ENCODE results near the gene S100A6.
A peak's percentile ranks its signal among the peaks of the same experiment; 100 is the strongest.
"Not testable (repeated sequence)": the region's sequence is repeated elsewhere in the genome, so short reads cannot be mapped to it uniquely, and the experiment has no call there.

Gene S100A6

GRCh38 chr1:153565529-153566374 lies 30.0 kb upstream of the S100A6 start, which contains the start of gene S100A2:
TSS of gene S100A2 (minus strand) at chr1:153565844. CDS start at chr1:153563877, 1,967 bp downstream.
- peak within 1 kb of the TSS in 1 of 2 experiments; percentile 46 for H3K23ac ChIP-seq (ENCODE audit: low read length in 2 of 2)
- H3K9me3 ChIP-seq (ENCODE audit: control insufficient read depth, low read length): no peaks in the 10 kb centered on the region
- H2BK15ac ChIP-seq (ENCODE audit: low read depth, poor library complexity, severe bottlenecking): peak within 1 kb of the TSS; percentile 92
- H2BK12ac ChIP-seq (ENCODE audit: low read length in 2 of 2): peak within 1 kb of the TSS; percentile 100
- H3K4ac ChIP-seq (ENCODE audit: low read depth in 1 of 2, low read length in 2 of 2): peak within 1 kb of the TSS; percentile 96 to 100
- no peaks in the 10 kb centered on the region for H3K27me3 ChIP-seq (ENCODE audit: control insufficient read depth in 1 of 2, insufficient read depth in 1 of 2, low read length in 2 of 2)
- H2BK120ac ChIP-seq (ENCODE audit: low read depth, low read length): peak within 1 kb of the TSS; percentile 99
- peak within 1 kb of the TSS; percentile 91 to 99 for H3K18ac ChIP-seq (ENCODE audit: low read depth in 1 of 2, low read length in 2 of 2)
- H4K8ac ChIP-seq (ENCODE audit: low read length): peak within 1 kb of the TSS; percentile 100
- H3K4me3 ChIP-seq (ENCODE audit: insufficient read depth in 1 of 2, low read depth in 1 of 2, low read length in 2 of 2): peak within 1 kb of the TSS in 1 of 2 experiments; percentile 58
- no peak within 1 kb of the TSS for H2AFZ ChIP-seq (ENCODE audit: low read depth, low read length)
- H3K36me3 ChIP-seq (ENCODE audit: control insufficient read depth in 1 of 2, insufficient read depth in 2 of 2, low read depth in 1 of 2, low read length in 2 of 2): peaks cover 0 to 3% of the 10 kb centered on the region in 2 experiments
- peak within 1 kb of the TSS in 1 of 2 experiments; percentile 89 for H3K14ac ChIP-seq (ENCODE audit: low read length in 2 of 2)
- peak within 1 kb of the TSS; percentile 100 for H4K91ac ChIP-seq (ENCODE audit: low read length)
- H2BK5ac ChIP-seq (ENCODE audit: low read depth, low read length, poor library complexity, severe bottlenecking): peak within 1 kb of the TSS; percentile 99
- peaks cover 11% of the 10 kb centered on the region for H3K79me1 ChIP-seq (replicated peaks; ENCODE audit: low read length, poor library complexity, severe bottlenecking)
- H3K27ac ChIP-seq (ENCODE audit: low read length, poor library complexity, severe bottlenecking): peak within 1 kb of the TSS; percentile 98
- peak within 1 kb of the TSS; percentile 89 for H3K9ac ChIP-seq (ENCODE audit: low read length)
- H3K4me2 ChIP-seq (ENCODE audit: low read length, poor library complexity, severe bottlenecking): no peak within 1 kb of the TSS
- peaks cover 48% of the 10 kb centered on the region for H3K4me1 ChIP-seq (ENCODE audit: control insufficient read depth, insufficient read depth, low read depth, low read length)
- 10% methylated on average over 8 of the region's 8 CpGs for WGBS
- H2AK5ac ChIP-seq (ENCODE audit: low read length, severe bottlenecking): peak within 1 kb of the TSS; percentile 99
- peak; percentile 97 for DNase-seq

- H3K23ac ChIP-seq (ENCODE audit: low read length in 2 of 2): no peak overlapping the region
These were observed 28.2 kb upstream of the S100A6 start for GRCh38 chr1:153563991-153564390.

GRCh38 chr1:153563483-153563901 lies 27.7 kb upstream of the S100A6 start:
- H3K36me3 ChIP-seq (ENCODE audit: control insufficient read depth in 1 of 2, insufficient read depth in 2 of 2, low read depth in 1 of 2, low read length in 2 of 2): peaks cover 0 to 3% of the 10 kb centered on the region in 2 experiments
- H3K18ac ChIP-seq (ENCODE audit: low read depth in 1 of 2, low read length in 2 of 2): peak overlapping the region in 1 of 2 experiments; percentile 71
- peak overlapping the region; percentile 40 for H2AK5ac ChIP-seq (ENCODE audit: low read length, severe bottlenecking)
- WGBS: 74% methylated on average over 6 of the region's 6 CpGs
- H2BK120ac ChIP-seq (ENCODE audit: low read depth, low read length): no peak overlapping the region
- H3K9me3 ChIP-seq (ENCODE audit: control insufficient read depth, low read length): no peaks in the 10 kb centered on the region
- H3K27ac ChIP-seq (ENCODE audit: low read length, poor library complexity, severe bottlenecking): no peak overlapping the region
- H4K91ac ChIP-seq (ENCODE audit: low read length): peak overlapping the region; percentile 37
- no peak overlapping the region for H3K14ac ChIP-seq (ENCODE audit: low read length in 2 of 2)
- peak overlapping the region; percentile 22 for H3K9ac ChIP-seq (ENCODE audit: low read length)
- no peak overlapping the region for H3K23ac ChIP-seq (ENCODE audit: low read length in 2 of 2)
- H3K4me1 ChIP-seq (ENCODE audit: control insufficient read depth, insufficient read depth, low read depth, low read length): peaks cover 45% of the 10 kb centered on the region
- peak overlapping the region in 1 of 2 experiments; percentile 74 for H3K4ac ChIP-seq (ENCODE audit: low read depth in 1 of 2, low read length in 2 of 2)
- DNase-seq: no peak
- peak overlapping the region; percentile 20 to 75 for H2BK12ac ChIP-seq (ENCODE audit: low read length in 2 of 2)
- H4K8ac ChIP-seq (ENCODE audit: low read length): no peak overlapping the region
- H3K4me2 ChIP-seq (ENCODE audit: low read length, poor library complexity, severe bottlenecking): no peak overlapping the region
- no peak overlapping the region for H2BK5ac ChIP-seq (ENCODE audit: low read depth, low read length, poor library complexity, severe bottlenecking)
- no peak overlapping the region for H2BK15ac ChIP-seq (ENCODE audit: low read depth, poor library complexity, severe bottlenecking)
- no peaks in the 10 kb centered on the region for H3K27me3 ChIP-seq (ENCODE audit: control insufficient read depth in 1 of 2, insufficient read depth in 1 of 2, low read length in 2 of 2)
- peaks cover 11% of the 10 kb centered on the region for H3K79me1 ChIP-seq (replicated peaks; ENCODE audit: low read length, poor library complexity, severe bottlenecking)
- no peak overlapping the region for H3K4me3 ChIP-seq (ENCODE audit: insufficient read depth in 1 of 2, low read depth in 1 of 2, low read length in 2 of 2)
- H2AFZ ChIP-seq (ENCODE audit: low read depth, low read length): no peak overlapping the region

More at GRCh38 chr1:153563991-153564390, 28.2 kb upstream of the S100A6 start:
- Histone ChIP-seq H4K91ac (ENCODE audit: low read length) (peak overlapping the region; percentile 88), H2BK120ac (ENCODE audit: low read depth, low read length) (peak overlapping the region; percentile 23), H3K18ac (ENCODE audit: low read depth in 1 of 2, low read length in 2 of 2) (peak overlapping the region; percentile 57 to 71), H3K79me1 (replicated peaks; ENCODE audit: low read length, poor library complexity, severe bottlenecking) (peaks cover 11% of the 10 kb centered on the region), H2AK5ac (ENCODE audit: low read length, severe bottlenecking) (peak overlapping the region; percentile 40), H3K4me3 (ENCODE audit: insufficient read depth in 1 of 2, low read depth in 1 of 2, low read length in 2 of 2) (no peak overlapping the region), H4K8ac (ENCODE audit: low read length) (peak overlapping the region; percentile 29), H2AFZ (ENCODE audit: low read depth, low read length) (no peak overlapping the region), H3K27me3 (ENCODE audit: control insufficient read depth in 1 of 2, insufficient read depth in 1 of 2, low read length in 2 of 2) (no peaks in the 10 kb centered on the region), H3K9ac (ENCODE audit: low read length) (peak overlapping the region; percentile 22), H3K4me1 (ENCODE audit: control insufficient read depth, insufficient read depth, low read depth, low read length) (peaks cover 47% of the 10 kb centered on the region), H3K14ac (ENCODE audit: low read length in 2 of 2) (peak overlapping the region in 1 of 2 experiments; percentile 73), H3K9me3 (ENCODE audit: control insufficient read depth, low read length) (no peaks in the 10 kb centered on the region), H3K4ac (ENCODE audit: low read depth in 1 of 2, low read length in 2 of 2) (peak overlapping the region; percentile 66 to 74), H2BK15ac (ENCODE audit: low read depth, poor library complexity, severe bottlenecking) (peak overlapping the region; percentile 89), H3K27ac (ENCODE audit: low read length, poor library complexity, severe bottlenecking) (peak overlapping the region; percentile 85), H3K4me2 (ENCODE audit: low read length, poor library complexity, severe bottlenecking) (no peak overlapping the region), H2BK12ac (ENCODE audit: low read length in 2 of 2) (peak overlapping the region; percentile 20 to 75), H2BK5ac (ENCODE audit: low read depth, low read length, poor library complexity, severe bottlenecking) (no peak overlapping the region), H3K36me3 (ENCODE audit: control insufficient read depth in 1 of 2, insufficient read depth in 2 of 2, low read depth in 1 of 2, low read length in 2 of 2) (peaks cover 0 to 3% of the 10 kb centered on the region in 2 experiments)
- 88% methylated on average over 7 of the region's 7 CpGs for WGBS
- no peak for DNase-seq

- H2BK120ac ChIP-seq (ENCODE audit: low read depth, low read length); H4K8ac ChIP-seq (ENCODE audit: low read length); H3K27ac ChIP-seq (ENCODE audit: low read length, poor library complexity, severe bottlenecking); H3K9me3 ChIP-seq (ENCODE audit: control insufficient read depth, low read length); H2AFZ ChIP-seq (ENCODE audit: low read depth, low read length); H3K14ac ChIP-seq (ENCODE audit: low read length in 2 of 2); H4K91ac ChIP-seq (ENCODE audit: low read length); H2BK15ac ChIP-seq (ENCODE audit: low read depth, poor library complexity, severe bottlenecking); H2BK5ac ChIP-seq (ENCODE audit: low read depth, low read length, poor library complexity, severe bottlenecking); H2AK5ac ChIP-seq (ENCODE audit: low read length, severe bottlenecking); DNase-seq; H3K27me3 ChIP-seq (ENCODE audit: control insufficient read depth in 1 of 2, insufficient read depth in 1 of 2, low read length in 2 of 2); H3K4ac ChIP-seq (ENCODE audit: low read depth in 1 of 2, low read length in 2 of 2); H3K36me3 ChIP-seq (ENCODE audit: control insufficient read depth in 1 of 2, insufficient read depth in 2 of 2, low read depth in 1 of 2, low read length in 2 of 2); H3K4me3 ChIP-seq (ENCODE audit: insufficient read depth in 1 of 2, low read depth in 1 of 2, low read length in 2 of 2); H3K4me2 ChIP-seq (ENCODE audit: low read length, poor library complexity, severe bottlenecking); H2BK12ac ChIP-seq (ENCODE audit: low read length in 2 of 2); H3K9ac ChIP-seq (ENCODE audit: low read length); H3K23ac ChIP-seq (ENCODE audit: low read length in 2 of 2); H3K18ac ChIP-seq (ENCODE audit: low read depth in 1 of 2, low read length in 2 of 2): not testable (repeated sequence)
- peaks cover 11% of the 10 kb centered on the region for H3K79me1 ChIP-seq (replicated peaks; ENCODE audit: low read length, poor library complexity, severe bottlenecking)
- peaks cover 32% of the 10 kb centered on the region for H3K4me1 ChIP-seq (ENCODE audit: control insufficient read depth, insufficient read depth, low read depth, low read length)
- WGBS: 97% methylated on average over 3 of the region's 3 CpGs
These were observed 26.2 kb upstream of the S100A6 start for GRCh38 chr1:153562021-153562420.

Data from mesenchymal stem cell (in vitro differentiated cells and primary cell).